Right lobe of liver (tissue), 5 donors: Measurements from ENCODE around the gene POU5F2. TPM values are rescaled to one million over a fixed set of nuclear protein-coding genes. Genes with fewer than 3 reads are reported as not detected.

ENCODE experiments used
- total RNA-seq, 6 experiments: library from RNA; depleted of rRNA in 2 of 6; stranded (reverse); fragments of >200 nt in 2 of 6; fragmentation: NEBNext Ultra II Directional in 3 of 6; extraction: Animal tissue kit (Norgen Biotek cat#: 25700) in 3 of 6; gene quantifications; one replicate each; pipeline versions ENCODE4 v1.1.0 to v1.2.4, GENCODE V29; 2016 to 2023
- donor health status: DM: no; HTN: no; CAD: no.
- donor health status: DM: no; HTN: no; CAD: no.
- donor health status: DM: no; HTN: yes; CAD: no.
- donor health status: DM: no; HTN: yes; CAD: no.

POU5F2 gene
- total RNA-seq, 6 experiments from 2014 or later: 0.29 to 1.3 (median 0.52) TPM

Other genes with a start within 250 kb of the POU5F2 start
- 1 to 10 TPM; 1.2 to 3.8 (median 2.3) TPM for gene NR2F1-AS1, start 160.4 kb downstream of the POU5F2 start, total RNA-seq
- gene NR2F1, start 158.4 kb downstream of the POU5F2 start, total RNA-seq: 10 to 100 TPM in 2 of 6 experiments, 1 to 10 TPM in 4; 5.3 to 12.1 (median 9.4) TPM